GM10266 (cell line): Measurements from ENCODE around the gene ATP8B4.

Experiments used
- DNase-seq: peaks from one replicate; pipeline ENCODE4 v3.0.0; 2012; ENCODE audit errors: extremely low spot score
- TF ChIP-seq, protein P1 (sequence below): IDR thresholded peaks from 2 replicates; pipeline ENCODE4 v1.5.1; 2012; ENCODE audit warnings: mild to moderate bottlenecking, low read depth; ENCODE audit not compliant: control insufficient read depth, insufficient read depth; ENCODE audit errors: missing control alignments

The ATP8B4 gene

DNA sequence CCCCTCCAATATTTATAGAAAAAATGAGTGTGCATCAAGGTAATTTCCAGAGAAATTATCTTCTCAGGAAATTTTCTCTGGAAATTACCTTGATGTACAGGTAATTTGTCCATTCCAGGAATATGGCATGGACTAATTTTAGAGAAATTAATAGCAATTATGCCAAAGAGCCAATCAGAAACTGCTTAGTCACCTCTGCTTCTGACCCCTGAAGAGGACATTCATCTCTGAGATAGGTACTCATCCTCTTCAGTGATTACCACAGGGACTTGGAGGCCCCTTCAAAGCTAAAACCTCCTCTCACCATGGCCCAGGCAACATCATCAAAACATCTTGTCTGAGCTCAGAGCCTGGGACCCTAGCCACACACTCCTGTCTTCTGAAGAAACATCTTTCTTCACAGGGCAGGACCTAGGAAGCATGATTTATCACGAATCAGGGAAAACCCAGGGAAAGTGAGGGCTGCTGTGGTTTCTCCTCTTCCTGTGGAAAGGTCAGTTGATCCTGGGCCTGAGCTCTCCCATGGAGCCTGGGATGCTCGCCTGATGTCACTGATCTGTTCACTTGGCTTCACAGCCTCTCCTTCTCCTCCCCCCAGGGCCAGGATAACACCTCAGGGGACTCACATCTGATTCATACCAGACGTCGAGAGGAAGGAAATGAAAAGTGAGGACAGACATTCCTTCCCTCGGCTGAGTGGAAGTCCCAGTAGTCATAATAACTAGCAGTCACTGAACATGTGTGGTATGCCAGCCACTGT is 287.6 kb downstream of the ATP8B4 start:
- DNase-seq = no peak
- TF ChIP-seq, protein P1, sequence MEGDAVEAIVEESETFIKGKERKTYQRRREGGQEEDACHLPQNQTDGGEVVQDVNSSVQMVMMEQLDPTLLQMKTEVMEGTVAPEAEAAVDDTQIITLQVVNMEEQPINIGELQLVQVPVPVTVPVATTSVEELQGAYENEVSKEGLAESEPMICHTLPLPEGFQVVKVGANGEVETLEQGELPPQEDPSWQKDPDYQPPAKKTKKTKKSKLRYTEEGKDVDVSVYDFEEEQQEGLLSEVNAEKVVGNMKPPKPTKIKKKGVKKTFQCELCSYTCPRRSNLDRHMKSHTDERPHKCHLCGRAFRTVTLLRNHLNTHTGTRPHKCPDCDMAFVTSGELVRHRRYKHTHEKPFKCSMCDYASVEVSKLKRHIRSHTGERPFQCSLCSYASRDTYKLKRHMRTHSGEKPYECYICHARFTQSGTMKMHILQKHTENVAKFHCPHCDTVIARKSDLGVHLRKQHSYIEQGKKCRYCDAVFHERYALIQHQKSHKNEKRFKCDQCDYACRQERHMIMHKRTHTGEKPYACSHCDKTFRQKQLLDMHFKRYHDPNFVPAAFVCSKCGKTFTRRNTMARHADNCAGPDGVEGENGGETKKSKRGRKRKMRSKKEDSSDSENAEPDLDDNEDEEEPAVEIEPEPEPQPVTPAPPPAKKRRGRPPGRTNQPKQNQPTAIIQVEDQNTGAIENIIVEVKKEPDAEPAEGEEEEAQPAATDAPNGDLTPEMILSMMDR = no peak

DNA sequence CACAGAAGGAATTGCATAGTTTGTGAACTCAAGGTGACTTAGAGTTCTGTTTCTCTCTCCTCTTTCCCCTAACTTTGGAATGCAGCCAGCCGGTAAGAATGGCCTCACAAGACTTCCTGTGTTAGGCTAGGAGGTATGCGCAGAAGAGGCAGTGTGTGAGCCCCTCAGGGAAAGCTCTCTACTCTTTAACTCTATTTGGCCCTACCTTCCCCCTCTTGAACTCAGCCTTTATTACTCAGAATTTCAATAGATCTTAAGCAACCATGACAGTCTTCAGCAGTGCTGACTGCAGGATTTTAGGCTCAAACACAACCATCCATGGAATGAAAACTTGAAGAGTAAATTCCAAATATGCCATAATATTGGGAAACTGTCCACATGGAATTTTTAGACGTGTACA is 288.6 kb downstream of the ATP8B4 start:
- TF ChIP-seq, protein P1 = no peak
- no peak for DNase-seq

DNA sequence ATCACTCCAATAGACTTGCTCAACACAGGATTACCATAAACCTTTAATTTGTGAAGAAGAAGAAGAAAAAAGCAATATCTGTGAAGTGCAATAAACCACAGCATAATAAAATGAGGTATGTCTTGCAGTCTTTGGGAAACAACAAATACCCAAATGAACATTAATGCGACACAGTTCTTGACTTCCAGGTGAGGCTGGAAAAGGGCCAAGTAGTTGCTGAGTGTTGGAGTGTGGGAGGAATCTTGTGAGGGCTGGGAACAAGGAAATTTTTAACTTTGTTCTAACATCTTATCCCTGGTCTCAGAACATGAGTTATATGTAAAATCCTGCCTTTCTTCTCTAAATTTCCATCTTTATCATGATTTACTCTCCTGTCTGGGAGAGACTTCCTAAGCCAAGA is 291.7 kb downstream of the ATP8B4 start:
- TF ChIP-seq, protein P1 = no peak
- DNase-seq = no peak

DNA sequence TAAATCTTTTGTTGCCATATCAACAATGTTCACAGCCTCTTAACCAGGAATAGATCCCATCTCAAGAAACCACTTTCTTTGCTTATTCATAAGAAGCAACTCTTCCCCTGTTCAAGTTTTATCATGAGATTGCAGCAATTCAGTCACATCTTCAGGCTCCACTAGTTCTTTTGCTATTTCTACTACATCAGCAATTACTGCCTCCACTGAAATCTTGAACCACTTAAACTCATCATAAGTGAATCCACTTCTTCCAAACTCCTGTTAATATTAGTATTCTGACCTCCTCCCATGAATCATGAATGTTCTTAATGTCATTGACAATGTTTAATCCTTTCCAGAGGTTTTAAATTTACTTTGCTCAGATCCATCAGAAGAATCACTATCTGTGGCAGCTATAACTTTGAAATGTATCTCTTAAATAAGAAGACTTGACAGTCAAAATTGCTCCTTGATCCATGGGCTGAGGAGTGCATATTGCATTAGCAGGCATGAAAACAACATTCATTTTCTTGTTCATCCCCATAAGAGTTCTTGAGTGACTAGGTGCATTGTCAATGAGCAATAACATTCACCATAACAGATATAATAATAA is 292.3 kb downstream of the ATP8B4 start:
- DNase-seq = no peak
- TF ChIP-seq, protein P1 = no peak

DNA sequence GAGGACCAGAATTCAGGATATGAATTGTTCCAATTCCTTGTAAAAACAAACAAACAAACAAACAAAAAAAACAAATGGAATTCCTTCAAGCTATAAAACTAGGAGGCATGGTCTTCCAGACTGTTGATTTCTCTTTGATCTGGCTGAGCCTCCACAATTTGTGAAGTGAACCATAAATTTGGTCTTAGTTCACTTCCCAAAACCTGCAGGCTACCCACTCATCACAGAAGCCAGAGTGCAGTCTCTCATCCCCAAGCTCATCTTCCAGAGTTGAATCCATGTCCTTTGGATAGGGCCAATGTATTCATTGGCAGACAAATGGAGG is 294.3 kb downstream of the ATP8B4 start:
- TF ChIP-seq, protein P1 = no peak
- DNase-seq = no peak

DNA sequence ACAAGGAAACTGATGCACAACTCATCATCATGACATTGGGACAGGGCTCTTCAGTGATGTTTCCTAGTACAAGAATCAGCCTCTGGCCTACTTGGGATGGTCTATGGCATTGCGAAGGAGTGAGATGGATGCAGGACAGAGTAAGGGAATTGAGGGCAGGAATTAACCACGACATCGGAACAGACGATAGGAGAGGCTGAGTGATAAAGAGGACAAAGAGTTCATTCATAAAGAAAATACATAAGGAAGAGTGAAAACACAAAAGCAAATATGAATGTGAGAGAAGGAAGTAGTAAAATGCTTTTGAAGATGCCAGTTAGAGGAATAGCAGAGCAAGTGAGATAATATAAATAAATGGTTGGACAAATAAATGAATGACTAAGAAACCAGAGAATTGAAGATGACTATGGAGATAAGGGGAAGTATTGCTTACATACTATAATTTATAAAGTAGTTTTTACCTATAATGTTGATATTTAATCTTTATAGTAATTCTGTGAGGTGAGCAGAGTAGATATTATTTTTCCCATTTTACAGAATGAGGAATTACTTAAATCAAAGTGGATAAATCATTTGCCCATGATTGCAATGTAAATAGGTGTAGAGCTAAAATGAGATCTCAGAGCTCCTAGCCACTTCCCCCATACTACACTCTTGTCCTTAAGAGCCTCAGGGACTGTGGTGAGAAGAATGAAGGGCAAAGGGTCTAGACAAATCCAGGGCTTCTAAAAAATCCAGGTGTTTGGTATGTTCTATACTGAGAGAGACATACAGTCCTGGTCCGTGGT is 294.9 kb downstream of the ATP8B4 start:
- TF ChIP-seq, protein P1 = no peak
- DNase-seq = no peak

DNA sequence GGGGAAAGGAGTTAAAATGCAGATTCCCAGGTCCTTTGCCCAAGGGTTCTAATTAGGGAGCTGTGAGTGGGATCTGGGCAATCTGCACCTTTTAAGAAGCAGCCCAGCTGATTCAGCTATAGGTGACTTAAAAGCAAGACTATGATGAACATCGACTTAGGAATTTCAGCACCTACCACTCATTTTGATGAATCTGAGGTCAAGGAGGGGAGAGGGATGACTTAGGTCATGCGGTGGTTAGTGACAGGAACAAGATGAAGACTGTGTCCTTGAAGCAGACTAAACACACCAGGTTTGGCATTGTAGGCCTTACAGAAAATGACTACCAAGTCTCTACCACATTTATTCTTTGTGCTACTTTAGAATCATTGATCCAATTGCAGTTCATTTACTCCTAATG is 301.9 kb downstream of the ATP8B4 start:
- TF ChIP-seq, protein P1 = no peak
- DNase-seq = no peak
